MCF 10A (cell line): ENCODE measurements around the gene SSTR5. TPM values are rescaled to one million over a fixed set of nuclear protein-coding genes. Genes with fewer than 3 reads are reported as not detected.

Experiments
- BruUV-seq: library from RNA; stranded (reverse); fragments of 400-500 nt; replicated peaks from 2 replicates; lab custom pipeline; 2021; lab: Mats Ljungman, UMichigan
- CTCF ChIA-PET: fragments of 300-600 bp; sonication (Branson Sonifier 250); formaldehyde crosslinking; extraction: SDS; loops from one replicate; lab custom pipeline; 2021; ENCODE audit warnings: antibody characterized with exemption, inconsistent platforms; lab: Yijun Ruan, JAX
- POLR2A ChIA-PET: fragments of 300-600, 350-650 bp; sonication (Branson Sonifier 250); formaldehyde crosslinking; extraction: SDS; loops from one replicate; lab custom pipeline; 2020; ENCODE audit warnings: antibody characterized with exemption, inconsistent platforms; lab: Yijun Ruan, JAX
- DNase-seq: peaks from one replicate; pipeline ENCODE4 v3.0.0-alpha.2; 2018; ENCODE audit not compliant: unreplicated experiment
- H3K27ac Mint-ChIP-seq: one replicate; pipeline ENCODE4 v1.8.0; 2022; ENCODE audit warnings: mild to moderate bottlenecking, low read depth, mixed read lengths; ENCODE audit not compliant: unreplicated experiment
- H3K27me3 Mint-ChIP-seq: one replicate; pipeline ENCODE4 v1.8.0; 2022; ENCODE audit warnings: mixed read lengths; ENCODE audit not compliant: insufficient read depth, unreplicated experiment
- H3K36me3 Mint-ChIP-seq: one replicate; pipeline ENCODE4 v1.8.0; 2022; ENCODE audit warnings: mild to moderate bottlenecking, moderate library complexity, mixed read lengths; ENCODE audit not compliant: insufficient read depth, unreplicated experiment
- H3K4me1 Mint-ChIP-seq: one replicate; pipeline ENCODE4 v1.8.0; 2022; ENCODE audit warnings: mixed read lengths; ENCODE audit not compliant: insufficient read depth, unreplicated experiment
- H3K4me3 Mint-ChIP-seq: one replicate; pipeline ENCODE4 v1.8.0; 2022; ENCODE audit warnings: mild to moderate bottlenecking, moderate library complexity, mixed read lengths; ENCODE audit not compliant: unreplicated experiment
- H3K9me3 Mint-ChIP-seq: one replicate; pipeline ENCODE4 v1.8.0; 2022; ENCODE audit warnings: mixed read lengths; ENCODE audit not compliant: unreplicated experiment
- CTCF ChIP-seq: fragments of 200-600 bp; IDR thresholded peaks from one replicate; pipeline ENCODE4 v1.8.0; 2022; ENCODE audit warnings: antibody characterized with exemption, mild to moderate bottlenecking; ENCODE audit not compliant: unreplicated experiment
- intact Hi-C: fragments of 100-400 bp; cut with micrococcal nuclease; formaldehyde crosslinking; loops from 2 replicates; pipeline ENCODE4 v1.14.1; 2022
- total RNA-seq: library from RNA; stranded (reverse); gene quantifications from 2 replicates; pipeline ENCODE4 v1.2.3, GENCODE V29; 2022

SSTR5 gene
- total RNA-seq, 1 experiment from 2014 or later, result not detected

- H3K27me3 Mint-ChIP-seq, result no peaks in the 10 kb centered on the region
- H3K36me3 Mint-ChIP-seq, result no peaks in the 10 kb centered on the region
- TF ChIP-seq CTCF, result no peak
- H3K4me3 Mint-ChIP-seq, result no peak overlapping the region
- no peaks in the 10 kb centered on the region for H3K4me1 Mint-ChIP-seq
- no peak overlapping the region for H3K27ac Mint-ChIP-seq
- ChIA-PET POLR2A (no interaction called here), CTCF (interaction anchor here (1.4 kb wide), 1 partner anchor 50 kb away, joined by 5 read pairs; no protein-coding TSS in a partner anchor)
- no TSS peak for BruUV-seq
- no peak for DNase-seq
- H3K9me3 Mint-ChIP-seq, result no peaks in the 10 kb centered on the region
- intact Hi-C loops, result no loop called here
These were observed 19.8 kb upstream of the SSTR5 start for GRCh38 chr16:1052721-1053120.

GRCh38 chr16:1053121-1053521, 19.4 kb upstream of the SSTR5 start:
- Mint-ChIP-seq H3K9me3 (no peaks in the 10 kb centered on the region), H3K4me3 (no peak overlapping the region), H3K4me1 (no peaks in the 10 kb centered on the region), H3K36me3 (no peaks in the 10 kb centered on the region), H3K27ac (no peak overlapping the region), H3K27me3 (no peaks in the 10 kb centered on the region)
- intact Hi-C loops, result no loop called here
- ChIA-PET CTCF (interaction anchor here (1.4 kb wide), 1 partner anchor 50 kb away, joined by 5 read pairs; no protein-coding TSS in a partner anchor), POLR2A (no interaction called here)
- no peak for TF ChIP-seq CTCF
- DNase-seq, result no peak
- no TSS peak for BruUV-seq

DNA sequence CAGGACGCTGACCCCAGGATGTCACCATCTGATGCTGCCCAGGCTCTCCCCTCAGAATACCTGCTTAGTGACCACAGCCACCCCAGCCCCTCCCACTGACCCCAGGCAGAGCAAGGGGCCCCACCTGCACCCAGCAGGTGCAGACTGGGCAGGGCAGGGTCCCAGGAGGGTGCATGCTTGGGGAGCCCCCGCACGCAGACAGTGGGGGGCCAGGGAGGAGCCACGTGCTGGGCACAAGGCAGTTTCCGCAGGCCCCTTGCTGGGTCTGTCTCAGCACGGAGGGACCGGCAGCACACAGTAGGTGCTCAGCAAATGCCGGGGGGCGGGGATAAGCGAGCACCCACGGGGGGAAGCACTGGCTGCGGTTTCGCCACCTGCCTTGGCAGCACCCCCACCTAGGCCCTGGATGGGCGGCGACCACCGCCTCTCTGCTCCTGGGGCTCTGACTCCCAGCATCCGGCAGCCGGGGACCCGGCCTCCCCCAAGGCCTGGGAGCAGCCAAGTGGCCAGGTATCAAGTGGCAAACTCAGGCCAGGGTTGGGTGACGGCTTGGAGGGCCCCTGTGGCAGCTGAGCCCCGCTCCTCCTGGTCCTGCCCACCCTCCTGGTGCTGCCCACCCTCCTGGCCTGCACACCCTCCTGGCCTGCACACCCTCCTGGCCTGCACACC, 18.7 kb upstream of the SSTR5 start:
- Mint-ChIP-seq H3K27ac (no peak overlapping the region), H3K36me3 (no peaks in the 10 kb centered on the region), H3K4me3 (no peak overlapping the region), H3K4me1 (no peaks in the 10 kb centered on the region), H3K27me3 (no peaks in the 10 kb centered on the region), H3K9me3 (no peaks in the 10 kb centered on the region)
- no TSS peak for BruUV-seq
- ChIA-PET POLR2A (no interaction called here), CTCF (no interaction called here)
- intact Hi-C loops, result loop anchor here (2.0 kb wide), 2 partner anchors 241 to 343 kb away; no protein-coding TSS in a partner anchor
- TF ChIP-seq CTCF, result no peak
- no peak for DNase-seq

- Mint-ChIP-seq H3K27me3 (no peaks in the 10 kb centered on the region), H3K36me3 (no peaks in the 10 kb centered on the region), H3K4me1 (no peaks in the 10 kb centered on the region), H3K9me3 (no peaks in the 10 kb centered on the region), H3K4me3 (no peak overlapping the region), H3K27ac (no peak overlapping the region)
- POLR2A ChIA-PET, result interaction anchor here (0.5 kb wide), 1 partner anchor 328 kb away, joined by 5 read pairs; no protein-coding TSS in a partner anchor
- intact Hi-C loops, result loop anchor here (2.0 kb wide), 2 partner anchors 242 to 344 kb away; no protein-coding TSS in a partner anchor
- DNase-seq, result peak; percentile 47
- BruUV-seq, result no TSS peak
- peak; percentile 88 for TF ChIP-seq CTCF
- CTCF ChIA-PET, result interaction anchor here (0.6 to 3.7 kb wide), 21 partner anchors 10 to 614 kb away, joined by 3 to 34 read pairs (median 4); no protein-coding TSS in a partner anchor
These were observed 17.6 kb upstream of the SSTR5 start for GRCh38 chr16:1054660-1055556.
